Cardiac septum (tissue), 1 donor: Measurements from ENCODE around the gene NADK. TPM values are rescaled to one million over a fixed set of nuclear protein-coding genes. Genes with fewer than 3 reads are reported as not detected.
A peak's percentile ranks its signal among the peaks of the same experiment; 100 is the strongest.
"Not testable (repeated sequence)": the region's sequence is repeated elsewhere in the genome, so short reads cannot be mapped to it uniquely, and the experiment has no call there.

ENCODE experiments used
- DNase-seq: peaks from one replicate; pipeline ENCODE4 v3.0.0-alpha.2; 2020; ENCODE audit warnings: low spot score
- intact Hi-C: fragments of 100-400 bp; cut with DNase I; formaldehyde crosslinking; loops from one replicate; pipeline ENCODE4 v1.14.0; 2022
- total RNA-seq: library from RNA; stranded (reverse); fragmentation: NEBNext Ultra II Directional; extraction: Animal tissue kit (Norgen Biotek cat#: 25700); gene quantifications from one replicate; pipeline ENCODE4 v1.2.1, GENCODE V29; 2021
- donor health status: DM: no; HTN: no; CAD: no.

Gene NADK
- total RNA-seq, 1 donor from 2014 or later = 31.3 TPM

DNA sequence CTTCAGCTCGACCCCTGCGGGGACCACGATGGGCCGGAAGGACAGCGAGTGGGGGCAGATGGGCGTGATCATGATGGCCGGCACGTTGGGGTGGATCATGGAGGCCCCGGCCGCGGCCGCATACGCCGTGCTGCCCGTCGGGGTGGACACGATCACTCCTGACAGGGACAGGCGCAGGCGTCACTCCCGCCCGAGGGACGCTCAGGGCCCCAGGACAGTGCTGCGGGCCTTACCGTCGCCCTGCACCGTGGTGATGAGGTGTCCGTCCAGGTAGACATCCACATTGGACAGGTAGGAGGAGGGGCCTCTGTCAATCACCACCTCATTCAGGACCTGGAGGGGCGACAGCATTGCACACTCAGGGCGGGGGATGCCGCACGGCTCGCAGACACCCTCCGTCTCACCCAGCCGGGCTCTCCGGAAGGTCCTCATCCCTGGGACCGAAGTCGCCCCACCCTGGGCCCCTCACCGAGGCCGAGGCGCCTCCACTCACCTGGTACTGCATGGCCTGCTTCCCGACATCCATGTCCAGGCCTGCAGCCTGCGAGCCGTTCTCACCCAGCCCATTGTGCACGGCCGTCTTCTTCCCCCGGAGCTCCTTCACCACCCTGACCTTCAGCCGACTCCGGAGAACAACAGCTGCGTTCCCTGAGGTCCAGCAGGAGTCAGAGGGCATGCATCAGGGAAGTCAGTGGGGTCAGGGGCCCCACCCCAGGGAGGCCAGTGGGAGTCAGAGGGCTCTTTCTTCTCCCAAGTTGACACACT lies 24.0 kb downstream of the NADK start:
- DNase-seq = no peak
- intact Hi-C loops = no loop called here

DNA sequence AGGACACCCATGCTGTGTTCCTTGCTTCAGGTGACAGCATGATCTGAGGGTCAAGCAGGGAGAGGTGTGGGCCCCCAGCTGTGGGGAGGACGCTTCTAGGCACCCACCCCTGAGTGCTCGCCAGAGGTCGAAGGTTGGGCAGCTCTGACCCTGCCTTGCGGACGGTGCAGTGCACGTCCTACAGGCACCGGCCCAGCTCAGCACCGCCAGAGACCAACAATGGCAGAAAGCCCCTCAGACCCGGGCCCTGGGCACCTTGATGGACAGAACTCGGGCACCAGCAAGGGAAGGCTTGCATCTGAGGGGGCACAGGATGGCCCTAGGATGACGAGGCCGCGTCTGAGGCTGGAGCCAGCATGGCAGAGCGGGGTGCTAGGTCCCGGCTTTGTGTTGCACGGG lies 24.7 kb downstream of the NADK start:
- intact Hi-C loops = no loop called here
- no peak for DNase-seq

DNA sequence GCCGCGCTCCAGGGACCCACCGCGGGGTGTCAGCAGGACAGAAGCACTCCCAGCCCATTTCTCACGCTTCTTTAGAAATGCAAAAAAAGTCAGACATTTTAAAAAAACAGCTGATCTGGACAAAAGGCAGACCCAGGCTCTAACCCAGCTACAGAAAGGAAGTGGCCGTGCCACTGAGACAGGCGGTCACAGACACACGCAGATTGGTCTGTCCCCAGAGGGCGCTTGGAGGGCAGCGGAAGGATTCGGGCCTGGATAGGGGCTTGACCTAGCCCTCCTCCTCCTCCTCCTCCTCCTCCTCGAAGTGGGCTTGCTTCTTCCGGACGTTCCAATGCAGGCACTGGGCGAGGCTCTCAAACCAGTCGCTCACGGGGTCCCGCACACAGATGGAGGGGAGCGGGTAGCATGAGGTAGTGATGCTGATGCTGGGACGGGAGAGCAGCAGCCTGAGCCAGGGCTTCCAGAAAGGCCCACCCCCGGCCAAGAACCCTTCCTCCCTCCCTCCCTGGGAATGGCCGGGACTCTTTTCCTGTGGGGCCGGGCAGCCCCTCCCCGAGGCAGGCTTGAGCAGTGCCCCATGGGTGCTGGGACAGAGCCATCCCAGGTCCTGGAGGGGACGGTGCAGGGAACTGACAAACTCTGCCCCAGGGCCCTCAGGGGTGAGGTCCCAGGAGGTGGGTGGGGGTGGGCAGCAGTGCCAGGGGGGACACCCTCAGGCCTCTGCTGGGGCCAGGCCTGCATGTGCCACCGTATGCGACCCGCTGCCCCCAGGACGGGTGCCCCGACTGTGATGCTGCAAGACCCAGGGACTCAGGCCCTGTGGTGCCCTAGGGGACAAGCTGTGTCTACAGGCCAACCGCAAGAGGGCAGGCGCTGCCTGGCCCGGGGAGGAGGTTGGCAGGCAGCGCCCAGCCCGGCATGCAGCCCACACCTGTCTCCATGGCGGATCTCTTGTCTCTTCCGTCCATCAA lies 25.3 kb downstream of the NADK start:
- DNase-seq = no peak
- intact Hi-C loops = no loop called here

DNA sequence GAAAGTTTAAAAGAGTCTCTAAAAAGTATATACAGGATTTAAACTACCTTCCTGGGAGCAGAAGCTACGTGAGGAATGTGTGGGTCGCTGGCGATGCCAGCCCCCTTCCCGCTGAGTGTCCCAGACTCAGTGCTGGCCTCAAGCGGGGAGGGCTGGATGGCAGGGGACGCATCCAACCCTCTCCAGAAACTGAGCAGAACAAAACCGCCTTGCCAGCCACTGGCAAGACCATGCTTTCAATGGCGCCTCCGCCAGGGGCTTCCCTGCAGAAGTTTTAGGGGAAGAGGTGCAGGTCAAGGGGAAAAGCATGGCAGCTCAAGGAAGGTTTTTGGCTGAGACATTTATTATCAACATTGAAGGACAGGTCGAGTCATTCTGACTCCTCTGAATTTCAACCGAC lies 26.1 kb downstream of the NADK start:
- no peak for DNase-seq
- intact Hi-C loops = no loop called here

DNA sequence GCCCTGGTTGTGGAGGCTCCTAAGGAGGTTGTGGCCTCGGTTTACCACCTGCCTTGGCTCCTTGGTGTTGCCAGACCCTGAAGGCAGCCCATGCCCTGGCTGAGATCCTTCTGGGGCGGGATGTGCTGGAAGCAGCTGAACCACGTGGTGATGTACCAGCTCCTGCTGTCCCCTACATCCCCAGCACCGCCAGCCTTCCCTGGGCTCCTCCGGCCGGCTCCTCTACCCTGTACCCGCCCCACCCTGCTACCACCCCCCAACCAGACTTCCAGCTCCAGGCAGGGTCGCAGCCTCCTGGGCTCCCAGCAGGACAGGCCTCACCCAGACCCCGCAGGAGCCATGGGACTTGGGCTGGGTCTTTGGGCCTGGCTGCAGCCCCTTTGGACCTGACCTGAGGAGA lies 28.3 kb downstream of the NADK start:
- DNase-seq, intact Hi-C loops: not testable (repeated sequence)

DNA sequence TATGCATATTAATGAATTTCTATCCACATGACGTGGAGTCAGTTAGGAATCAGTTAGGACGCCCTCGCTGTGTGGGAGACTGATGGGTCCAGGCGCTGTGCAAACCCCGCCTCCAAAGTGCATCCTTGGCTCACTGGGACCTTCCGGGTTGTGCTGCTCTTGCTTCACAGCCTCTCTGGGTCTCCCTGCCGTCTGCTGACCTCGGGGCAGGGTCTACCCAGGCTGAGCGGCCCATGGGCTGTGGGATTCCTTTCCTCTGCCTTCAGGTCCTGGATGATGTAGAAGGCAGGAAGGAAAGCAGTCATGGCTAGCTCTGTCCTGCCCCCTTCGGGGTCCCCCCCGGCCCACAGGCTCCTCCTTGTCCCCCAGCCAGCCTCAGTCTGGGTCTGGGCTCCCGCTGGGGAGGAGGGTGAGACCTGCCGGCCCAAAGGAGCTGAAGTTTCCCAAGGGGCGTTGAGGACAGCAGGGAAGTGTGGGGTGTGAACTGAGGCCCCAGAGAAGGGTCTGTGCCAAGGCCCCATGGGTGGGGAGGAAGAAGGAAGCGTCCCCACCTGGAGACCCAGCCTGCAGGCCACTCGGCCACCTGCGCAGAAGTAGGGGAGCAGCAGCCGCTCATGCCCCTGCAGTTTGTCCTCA lies 29.5 kb downstream of the NADK start:
- intact Hi-C loops = no loop called here
- DNase-seq = no peak

DNA sequence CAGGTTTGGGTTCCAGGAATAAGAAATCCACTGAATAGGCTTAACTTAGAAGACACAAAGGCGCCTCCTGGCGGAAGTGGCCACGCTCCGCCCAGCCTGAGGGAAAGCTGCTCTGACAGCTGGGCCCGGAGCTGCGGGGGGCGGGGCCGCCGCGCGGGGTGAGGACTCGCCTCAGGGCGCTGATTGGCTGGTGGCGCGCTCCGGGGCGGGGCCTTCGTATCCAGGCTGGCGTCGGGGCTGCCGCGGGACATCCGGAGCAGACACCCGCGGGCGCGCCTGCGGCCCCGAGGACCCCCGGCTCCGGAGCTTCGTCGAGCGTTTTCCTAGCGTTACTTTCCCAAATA lies 31.7 kb downstream of the NADK start:
- intact Hi-C loops, DNase-seq: not testable (repeated sequence)

DNA sequence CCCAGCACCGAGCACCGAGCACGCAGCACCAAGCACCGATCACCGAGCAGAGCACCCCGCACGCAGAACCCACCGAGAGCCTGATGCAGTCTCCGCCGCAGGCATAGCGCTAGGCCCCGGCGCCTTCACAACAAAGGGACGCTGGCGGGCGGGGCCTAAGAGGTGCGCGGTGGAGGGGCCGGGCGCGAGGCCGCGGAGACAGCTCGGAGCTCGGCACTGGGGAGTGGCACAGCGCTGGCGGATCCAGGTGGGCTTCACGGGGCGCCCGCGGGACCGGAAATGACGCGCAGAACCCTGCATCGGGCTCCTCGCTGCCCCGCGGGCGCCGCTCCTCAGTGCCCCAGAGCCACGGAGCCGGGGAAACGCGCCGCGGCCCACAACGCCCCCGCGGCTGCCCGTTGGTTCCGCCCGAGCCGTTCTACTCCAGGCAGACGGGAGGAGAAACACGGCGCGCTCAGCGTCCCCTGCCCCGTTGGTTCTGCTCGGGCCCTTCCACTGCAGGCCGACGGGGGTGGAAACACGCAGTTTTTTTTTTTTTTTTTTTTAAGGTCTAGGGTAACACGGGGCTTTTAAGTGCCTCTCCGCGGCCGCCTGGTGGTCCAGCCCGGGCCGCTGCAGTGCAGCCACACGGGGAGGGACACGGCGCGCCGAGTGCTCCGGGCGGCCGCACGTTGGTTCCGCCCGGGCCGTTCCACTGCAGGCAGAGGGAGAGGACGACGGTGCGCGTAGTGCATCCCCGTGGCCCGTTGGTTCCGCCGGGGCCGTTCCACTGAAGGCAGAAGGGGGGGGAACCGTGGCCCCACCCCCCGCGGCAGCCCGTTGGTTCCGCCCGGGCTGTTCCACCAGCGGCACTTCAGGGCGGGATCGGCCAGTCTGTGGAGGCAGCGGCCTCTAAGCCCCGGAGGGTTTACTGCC lies 32.4 kb downstream of the NADK start:
- DNase-seq = peak; percentile 89
- intact Hi-C loops = not testable (repeated sequence)

DNA sequence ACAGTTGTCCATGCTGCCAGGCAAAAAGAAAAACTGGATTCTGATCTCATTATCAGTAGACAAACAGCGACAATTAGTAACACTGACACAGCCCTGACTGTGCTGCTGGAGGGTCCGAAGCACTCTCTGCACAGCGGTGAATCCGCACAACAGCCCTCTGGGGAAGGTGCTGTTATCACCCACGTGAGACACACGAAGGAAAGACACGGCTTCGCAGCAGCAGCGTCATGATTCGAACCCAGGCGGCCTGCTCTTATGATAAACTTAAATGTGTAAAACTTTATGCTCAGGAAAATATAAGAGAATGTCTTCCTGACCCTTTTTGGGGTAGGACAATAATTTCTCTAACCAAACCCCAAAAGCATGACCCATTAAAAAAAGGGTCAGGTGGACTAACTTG lies 35.7 kb downstream of the NADK start:
- peak; percentile 22 for DNase-seq
- intact Hi-C loops = not testable (repeated sequence)

DNA sequence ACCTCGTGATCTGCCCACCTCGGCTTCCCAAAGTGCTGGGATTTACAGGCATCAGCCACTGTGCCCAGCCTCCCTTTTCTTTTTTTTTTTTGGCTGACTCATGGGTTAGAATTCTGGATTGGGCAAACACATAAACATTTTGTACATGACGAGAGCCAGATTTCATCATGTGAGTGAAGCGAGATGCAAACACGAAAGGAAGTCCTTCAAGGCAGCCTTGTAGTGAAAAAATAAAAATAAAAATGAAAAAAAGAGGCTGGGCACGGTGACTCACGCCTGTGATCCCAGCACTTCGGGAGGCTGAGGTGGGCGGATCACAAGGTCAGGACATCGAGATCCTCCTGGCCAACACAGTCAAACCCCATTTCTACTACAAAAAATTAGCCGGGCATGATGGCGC lies 37.3 kb downstream of the NADK start:
- DNase-seq, intact Hi-C loops: not testable (repeated sequence)

DNA sequence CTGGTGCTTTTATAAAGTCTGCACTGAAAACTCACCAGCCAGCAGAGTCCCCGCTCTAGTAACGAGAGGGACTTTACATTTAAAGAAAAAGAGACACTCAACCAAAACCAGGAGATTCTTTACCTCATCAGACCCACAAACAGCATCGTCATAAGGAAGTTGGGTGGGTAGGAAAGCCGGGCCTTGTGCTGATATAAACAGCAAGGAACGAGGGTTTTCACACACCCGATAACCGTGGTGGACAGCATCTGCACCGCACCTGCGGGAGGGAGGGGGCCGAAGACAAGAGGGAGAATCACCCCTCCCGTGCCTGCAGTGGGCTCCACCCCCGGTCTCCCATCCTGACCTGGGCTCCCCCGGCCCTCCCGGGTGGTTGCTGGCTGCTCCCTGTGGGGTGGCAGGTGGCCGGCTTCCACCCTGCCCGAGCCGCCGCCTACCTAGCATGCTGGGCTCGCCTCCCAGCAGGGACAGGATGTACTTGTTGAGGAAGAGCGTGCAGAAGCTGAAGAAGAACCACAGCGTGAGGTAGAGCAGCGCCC lies 39.4 kb downstream of the NADK start:
- intact Hi-C loops, DNase-seq: not testable (repeated sequence)

DNA sequence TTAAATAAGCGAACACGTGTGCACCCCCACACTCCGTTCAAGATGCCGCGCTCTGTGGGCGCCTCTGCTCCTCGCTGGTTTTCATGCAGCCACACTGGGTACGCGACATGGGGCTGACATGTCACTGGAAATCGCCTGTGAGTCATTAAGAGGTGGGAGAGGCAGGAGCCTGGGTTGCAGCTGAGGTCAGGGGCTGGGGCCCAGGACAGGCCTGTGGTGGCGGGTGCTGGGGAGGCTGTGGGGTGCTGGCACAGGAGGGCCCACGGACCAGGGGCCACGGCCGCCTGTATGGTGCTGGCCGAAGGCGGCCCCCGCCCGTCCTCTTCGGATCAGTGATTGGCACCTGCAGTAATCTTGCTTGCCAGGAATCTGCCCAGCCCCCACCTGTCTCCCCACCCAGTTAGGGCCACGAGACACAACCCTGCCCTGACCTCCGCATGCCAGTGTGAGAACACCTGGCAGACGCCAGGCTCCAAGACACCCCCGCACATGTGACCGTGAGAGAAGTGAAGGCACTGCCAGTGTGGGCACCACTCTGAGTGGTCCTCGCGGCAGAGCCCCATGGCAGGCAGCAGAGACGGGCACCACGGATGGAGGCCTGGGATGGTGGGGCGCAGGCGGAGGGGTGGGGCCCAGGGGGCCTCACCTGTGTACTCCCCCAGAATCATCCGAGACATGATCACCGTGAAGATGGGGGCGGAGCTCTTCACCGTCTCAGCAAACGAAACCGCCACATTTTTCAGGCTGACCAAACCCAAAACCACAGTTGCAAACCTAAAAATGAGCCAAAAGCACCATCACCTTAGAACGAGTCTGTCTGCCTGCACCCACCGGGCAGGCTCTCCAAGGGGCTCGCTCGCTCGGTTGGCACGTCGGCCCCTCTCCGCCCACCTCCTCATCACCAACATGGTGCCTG lies 40.3 kb downstream of the NADK start:
- intact Hi-C loops, DNase-seq: not testable (repeated sequence)

DNA sequence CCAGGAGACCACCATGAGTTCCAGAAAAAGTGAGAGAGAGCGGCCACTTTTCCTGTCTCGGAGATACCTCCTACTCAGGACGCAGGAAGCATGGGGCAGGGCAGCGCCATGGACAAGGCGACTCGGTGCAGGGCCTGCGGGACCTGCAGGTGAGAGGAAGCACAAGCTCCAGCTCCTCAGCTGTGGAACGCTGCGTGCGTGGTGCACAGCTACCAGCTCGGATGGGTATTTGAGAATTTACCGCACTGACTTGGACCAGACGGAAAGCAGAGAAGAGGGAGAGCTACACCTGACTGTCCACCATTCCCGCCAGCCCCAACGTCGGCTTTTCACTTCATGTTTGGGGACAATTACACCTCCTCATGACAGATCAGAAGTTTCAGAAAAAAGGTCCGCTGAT lies 45.9 kb downstream of the NADK start:
- DNase-seq = no peak
- intact Hi-C loops = no loop called here

DNA sequence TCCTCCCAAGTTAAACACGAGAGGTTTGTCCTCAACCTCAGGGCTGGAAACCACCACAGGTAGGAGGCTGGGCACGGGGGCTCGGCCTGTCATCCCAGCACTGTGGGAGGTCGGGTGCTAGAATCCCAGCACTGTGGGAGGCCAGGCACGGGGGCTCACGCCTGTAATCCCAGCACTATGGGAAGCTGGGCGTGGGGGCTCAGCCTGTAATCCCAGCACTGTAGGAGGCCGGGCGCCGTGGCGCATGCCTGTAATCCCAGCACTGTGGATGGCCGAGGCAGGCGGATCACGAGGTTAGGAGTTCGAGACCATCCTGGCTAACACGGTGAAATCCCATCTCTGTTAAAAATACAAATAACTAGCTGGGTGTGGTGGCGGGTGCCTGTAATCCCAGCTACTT lies 47.4 kb downstream of the NADK start:
- intact Hi-C loops = no loop called here
- DNase-seq = no peak

DNA sequence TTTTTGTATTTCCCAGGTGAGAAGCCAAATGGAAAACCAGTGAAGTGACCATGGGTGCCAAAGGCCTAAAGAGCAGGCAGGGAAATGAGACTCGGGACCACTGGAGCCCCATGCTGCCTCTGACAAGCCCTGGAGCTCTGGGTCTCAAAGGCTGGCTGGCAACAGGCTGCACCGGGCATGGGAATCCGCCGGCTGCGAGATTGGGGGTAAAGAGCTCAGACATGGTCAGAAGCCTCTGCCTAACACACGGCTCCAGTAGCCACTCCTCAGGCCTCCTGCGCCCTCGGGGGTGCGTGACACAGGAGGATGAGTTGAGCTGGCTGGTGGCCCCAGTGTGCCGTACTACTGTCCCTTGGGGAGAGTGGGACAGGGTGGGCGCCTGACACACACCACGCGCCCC lies 48.0 kb downstream of the NADK start:
- DNase-seq, intact Hi-C loops: not testable (repeated sequence)

DNA sequence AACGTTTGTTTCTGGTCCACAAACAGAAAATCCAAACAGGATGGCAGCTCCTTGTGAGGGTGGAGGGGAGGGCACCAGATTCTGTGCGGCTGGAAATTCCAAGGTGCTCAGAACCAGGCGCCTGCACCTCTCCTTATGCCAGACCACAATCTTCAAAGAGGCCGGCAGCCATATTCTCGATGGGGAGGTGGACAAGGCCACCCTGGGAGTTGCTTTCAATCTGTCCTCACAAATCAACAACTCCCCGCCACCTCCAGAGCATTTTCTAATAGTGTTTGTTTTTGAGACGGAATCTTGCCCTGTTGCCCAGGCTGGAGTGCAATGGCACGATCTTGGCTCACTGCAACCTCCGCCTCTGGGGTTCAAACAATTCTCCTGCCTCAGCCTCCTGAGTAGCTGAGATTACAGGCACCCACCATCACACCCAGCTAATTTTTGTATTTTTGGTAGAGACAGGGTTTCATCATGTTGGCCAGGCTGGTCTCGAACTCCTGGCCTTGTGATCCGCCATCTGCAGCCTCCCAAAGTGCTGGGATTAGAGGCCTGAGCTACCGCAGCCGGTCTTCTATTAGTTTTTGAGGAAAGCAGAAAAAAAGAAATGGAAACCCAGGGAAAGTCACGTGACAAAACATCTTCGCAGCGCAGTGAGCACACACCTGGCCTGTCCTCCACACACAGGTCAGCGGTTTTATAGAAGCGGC lies 49.0 kb downstream of the NADK start:
- intact Hi-C loops, DNase-seq: not testable (repeated sequence)

DNA sequence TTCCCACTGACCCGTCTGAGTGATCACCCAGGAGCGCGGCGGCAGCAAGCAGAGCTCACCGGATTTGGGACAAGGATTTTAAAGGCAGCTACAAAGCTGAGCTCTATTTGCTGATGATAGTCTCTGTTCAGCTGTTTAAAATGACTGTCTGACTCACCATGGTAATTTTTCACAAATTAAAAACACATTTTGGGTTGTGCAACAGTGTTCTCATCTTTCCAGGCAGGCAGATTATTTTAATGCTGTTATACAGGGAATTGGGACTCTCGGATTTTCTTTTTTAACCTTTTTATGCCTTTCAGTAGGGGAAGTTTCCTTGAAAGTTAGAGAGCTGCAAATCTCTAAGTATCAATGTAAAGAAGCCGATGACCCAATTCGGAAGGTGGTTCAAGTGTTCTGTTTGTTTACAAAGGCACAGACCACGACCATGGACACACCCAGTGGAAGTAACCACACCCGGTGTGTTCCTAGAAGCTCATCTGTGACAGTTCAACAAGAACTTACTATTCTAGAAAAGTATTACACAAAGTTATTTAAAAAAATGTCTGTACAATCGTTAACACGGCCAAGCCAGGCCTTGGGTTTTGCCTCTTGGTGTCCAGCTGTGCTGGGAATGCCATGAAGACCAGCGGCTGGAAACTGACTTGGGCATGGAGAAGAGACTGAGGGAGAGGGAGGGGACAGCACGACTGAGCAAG lies 49.8 kb downstream of the NADK start:
- intact Hi-C loops, DNase-seq: not testable (repeated sequence)
